Skeletal muscle tissue (tissue), 4 donors: ENCODE measurements around the gene KCNJ14. TPM values are rescaled to one million over a fixed set of nuclear protein-coding genes. Genes with fewer than 3 reads are reported as not detected.
A peak's percentile ranks its signal among the peaks of the same experiment; 100 is the strongest.

ENCODE experiments used
- H3K27ac ChIP-seq: one replicate; pipeline ENCODE4 v1.7.0; 2013; ENCODE audit warnings: mild to moderate bottlenecking, low read depth, low read length, inconsistent platforms
- H3K27me3 ChIP-seq, 3 donors: one replicate each; pipeline ENCODE4 v1.7.0; 2013; ENCODE audit warnings: low read length in 3 of 3; ENCODE audit not compliant: control insufficient read depth in 3 of 3, insufficient read depth in 3 of 3
- H3K36me3 ChIP-seq, 3 donors: one replicate each; pipeline ENCODE4 v1.7.0; 2013; ENCODE audit warnings: low read length in 3 of 3; ENCODE audit not compliant: control insufficient read depth in 3 of 3, insufficient read depth in 3 of 3
- H3K4me1 ChIP-seq, 3 donors: one replicate each; pipeline ENCODE4 v1.7.0; 2013; ENCODE audit warnings: low read length in 3 of 3, mild to moderate bottlenecking in 3 of 3; ENCODE audit not compliant: control insufficient read depth in 3 of 3, insufficient read depth in 3 of 3
- H3K4me3 ChIP-seq, 3 donors: one replicate each; pipeline ENCODE4 v1.7.0; 2013; ENCODE audit warnings: low read length in 3 of 3
- H3K9ac ChIP-seq, 3 donors: one replicate each; pipeline ENCODE4 v1.7.0; 2013; ENCODE audit warnings: low read length in 3 of 3, mild to moderate bottlenecking in 3 of 3, moderate library complexity in 2 of 3, low read depth in 1 of 3
- H3K9me3 ChIP-seq, 3 donors: one replicate each; pipeline ENCODE4 v1.7.0; 2013; ENCODE audit warnings: low read length in 3 of 3; ENCODE audit not compliant: control insufficient read depth in 3 of 3
- total RNA-seq: library from RNA; depleted of rRNA; stranded (reverse); fragments of >200 nt; gene quantifications from one replicate; pipeline ENCODE4 v1.2.3, GENCODE V29; 2014
- donor health status: Osteomylitis.

Gene KCNJ14
- total RNA-seq, 1 donor from 2014 or later = 1.0 TPM

GRCh38 chr19:48454150-48454730 lies 1.1 kb upstream of the KCNJ14 start:
- Histone ChIP-seq H3K27ac (no peak overlapping the region), H3K4me1 (peaks cover 5 to 19% (median 7%) of the 10 kb centered on the region in 3 donors), H3K27me3 (no peaks in the 10 kb centered on the region), H3K36me3 (peaks cover 43 to 45% (median 44%) of the 10 kb centered on the region in 3 donors), H3K9ac (no peak overlapping the region), H3K9me3 (no peaks in the 10 kb centered on the region), H3K4me3 (no peak overlapping the region)

- Histone ChIP-seq H3K9me3 (no peaks in the 10 kb centered on the region), H3K4me3 (no peak overlapping the region), H3K9ac (peak overlapping the region in 1 of 3 donors; percentile 20), H3K36me3 (peaks cover 29 to 30% (median 29%) of the 10 kb centered on the region in 3 donors), H3K27me3 (no peaks in the 10 kb centered on the region), H3K27ac (no peak overlapping the region), H3K4me1 (peaks cover 5 to 19% (median 7%) of the 10 kb centered on the region in 3 donors)
These were observed 661 bp downstream of the KCNJ14 start for GRCh38 chr19:48455908-48456562.

GRCh38 chr19:48456864-48457263 lies 1.5 kb downstream of the KCNJ14 start:
- no peaks in the 10 kb centered on the region for H3K9me3 ChIP-seq
- H3K4me1 ChIP-seq = peaks cover 5 to 19% (median 7%) of the 10 kb centered on the region in 3 donors
- no peak overlapping the region for H3K4me3 ChIP-seq
- no peak overlapping the region for H3K27ac ChIP-seq
- no peak overlapping the region for H3K9ac ChIP-seq
- H3K36me3 ChIP-seq = peaks cover 21 to 22% (median 21%) of the 10 kb centered on the region in 3 donors
- H3K27me3 ChIP-seq = no peaks in the 10 kb centered on the region

GRCh38 chr19:48458016-48458415 lies 2.6 kb downstream of the KCNJ14 start:
- H3K4me3 ChIP-seq = no peak overlapping the region
- peaks cover 5 to 11% (median 7%) of the 10 kb centered on the region in 3 donors for H3K4me1 ChIP-seq
- H3K9me3 ChIP-seq = no peaks in the 10 kb centered on the region
- no peak overlapping the region for H3K9ac ChIP-seq
- H3K36me3 ChIP-seq = peaks cover 13 to 16% (median 13%) of the 10 kb centered on the region in 3 donors
- no peak overlapping the region for H3K27ac ChIP-seq
- no peaks in the 10 kb centered on the region for H3K27me3 ChIP-seq

- Histone ChIP-seq H3K9me3 (no peaks in the 10 kb centered on the region), H3K4me3 (no peak overlapping the region), H3K4me1 (no peaks in the 10 kb centered on the region), H3K36me3 (peaks cover 0 to 2% (median 0%) of the 10 kb centered on the region in 3 donors), H3K9ac (no peak overlapping the region), H3K27ac (no peak overlapping the region), H3K27me3 (no peaks in the 10 kb centered on the region)
These were observed 6.2 kb downstream of the KCNJ14 start for GRCh38 chr19:48461651-48461981.

GRCh38 chr19:48461982-48462655 lies 6.7 kb downstream of the KCNJ14 start:
- peaks cover 0 to 2% (median 0%) of the 10 kb centered on the region in 3 donors for H3K36me3 ChIP-seq
- H3K9me3 ChIP-seq = no peaks in the 10 kb centered on the region
- no peak overlapping the region for H3K9ac ChIP-seq
- H3K4me3 ChIP-seq = no peak overlapping the region
- H3K4me1 ChIP-seq = no peaks in the 10 kb centered on the region
- H3K27ac ChIP-seq = no peak overlapping the region
- H3K27me3 ChIP-seq = no peaks in the 10 kb centered on the region

- peaks cover 8 to 12% (median 11%) of the 10 kb centered on the region in 3 donors for H3K4me1 ChIP-seq
- no peak overlapping the region for H3K9ac ChIP-seq
- H3K27me3 ChIP-seq = no peaks in the 10 kb centered on the region
- H3K27ac ChIP-seq = no peak overlapping the region
- no peak overlapping the region for H3K4me3 ChIP-seq
- no peaks in the 10 kb centered on the region for H3K9me3 ChIP-seq
- peaks cover 0 to 2% (median under 1%) of the 10 kb centered on the region in 3 donors for H3K36me3 ChIP-seq
These were observed 9.8 kb downstream of the KCNJ14 start for GRCh38 chr19:48465215-48465614.

- H3K36me3 ChIP-seq = peaks cover 14 to 15% (median 14%) of the 10 kb centered on the region in 3 donors
These were observed 11.4 kb downstream of the KCNJ14 start for GRCh38 chr19:48466561-48467325.

GRCh38 chr19:48468772-48469288 lies 13.5 kb downstream of the KCNJ14 start:
- H3K4me1 ChIP-seq = peaks cover 15 to 19% (median 17%) of the 10 kb centered on the region in 3 donors
- peak overlapping the region; percentile 78 to 85 (median 80) for H3K4me3 ChIP-seq
- H3K36me3 ChIP-seq = peaks cover 30 to 35% (median 34%) of the 10 kb centered on the region in 3 donors
- peak overlapping the region; percentile 83 to 95 (median 91) for H3K9ac ChIP-seq
- no peaks in the 10 kb centered on the region for H3K9me3 ChIP-seq
- H3K27me3 ChIP-seq = no peaks in the 10 kb centered on the region
- peak overlapping the region; percentile 96 for H3K27ac ChIP-seq

More at GRCh38 chr19:48466561-48467325, 11.4 kb downstream of the KCNJ14 start:
- H3K27me3 ChIP-seq = no peaks in the 10 kb centered on the region
- no peaks in the 10 kb centered on the region for H3K9me3 ChIP-seq
- no peak overlapping the region for H3K4me3 ChIP-seq
- no peak overlapping the region for H3K9ac ChIP-seq
- peaks cover 15 to 19% (median 17%) of the 10 kb centered on the region in 3 donors for H3K4me1 ChIP-seq
- no peak overlapping the region for H3K27ac ChIP-seq
